SH-SY5Y (cell line): ENCODE data around the gene ZKSCAN5.

ENCODE experiments used
- GATA2 ChIP-seq: IDR thresholded peaks from 2 replicates; pipeline ENCODE4 v1.6.1; 2011; ENCODE audit warnings: mild to moderate bottlenecking, low read depth, low read length
- GATA3 ChIP-seq: IDR thresholded peaks from 2 replicates; pipeline ENCODE4 v1.6.1; 2011; ENCODE audit warnings: low read depth, mild to moderate bottlenecking, low read length, moderate library complexity

GRCh38 chr7:99576251-99576650 is 71.8 kb downstream of the ZKSCAN5 start:
- TF ChIP-seq GATA2 (no peak), GATA3 (no peak)
